GM19463 (cell line): ENCODE results near the gene SLC6A7.

Experiments
- ATAC-seq: cut with Tn5 transposase; IDR thresholded peaks from one replicate; pipeline ENCODE4 v1.9.1; 2021; ENCODE audit warnings: mild to moderate bottlenecking, moderate library complexity; ENCODE audit not compliant: unreplicated experiment

SLC6A7 gene

GRCh38 chr5:150189326-150189725, 536 bp upstream of the SLC6A7 start:
- no peak for ATAC-seq

- no peak for ATAC-seq
These were observed 679 bp downstream of the SLC6A7 start for GRCh38 chr5:150190503-150190979.

GRCh38 chr5:150190987-150191386, 1.1 kb downstream of the SLC6A7 start:
- no peak for ATAC-seq

- ATAC-seq, result no peak
These were observed 2.6 kb downstream of the SLC6A7 start for GRCh38 chr5:150192462-150192861.

DNA sequence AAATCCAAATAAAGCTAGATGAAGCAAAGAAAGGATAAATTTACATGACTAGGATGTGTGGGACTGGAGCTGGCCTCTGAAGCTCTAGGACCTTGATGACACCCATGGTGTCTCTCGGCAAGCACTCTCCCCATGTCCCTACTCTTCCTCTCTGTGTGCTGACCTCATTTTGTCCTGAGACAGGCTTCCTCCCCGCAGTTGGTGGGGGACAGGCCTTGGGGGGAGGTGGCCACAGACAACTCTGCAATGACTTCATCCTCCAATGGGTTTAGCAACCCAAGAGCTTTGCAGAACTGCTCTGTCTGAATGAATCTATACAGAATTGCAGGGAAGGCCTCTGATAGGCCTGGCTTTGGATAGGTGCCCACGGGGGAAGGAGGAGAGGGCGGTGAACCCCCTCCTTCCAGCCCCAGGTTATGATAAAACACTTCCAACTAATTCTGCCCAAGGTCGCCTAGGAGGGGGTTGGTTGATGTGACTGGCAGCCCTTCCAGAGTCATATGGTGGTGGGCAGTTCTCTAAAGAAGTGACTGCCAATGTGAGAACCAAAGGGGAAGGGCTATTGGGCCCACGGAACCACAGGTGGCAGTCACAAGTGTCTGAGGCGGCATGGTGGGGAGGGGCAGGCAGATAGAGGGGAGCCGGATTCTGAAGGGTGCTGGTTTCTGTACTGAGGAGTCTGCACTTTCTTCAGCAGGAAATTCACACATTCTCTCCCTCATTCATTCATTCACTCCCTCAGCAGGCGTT, 6.0 kb downstream of the SLC6A7 start:
- ATAC-seq, result no peak

DNA sequence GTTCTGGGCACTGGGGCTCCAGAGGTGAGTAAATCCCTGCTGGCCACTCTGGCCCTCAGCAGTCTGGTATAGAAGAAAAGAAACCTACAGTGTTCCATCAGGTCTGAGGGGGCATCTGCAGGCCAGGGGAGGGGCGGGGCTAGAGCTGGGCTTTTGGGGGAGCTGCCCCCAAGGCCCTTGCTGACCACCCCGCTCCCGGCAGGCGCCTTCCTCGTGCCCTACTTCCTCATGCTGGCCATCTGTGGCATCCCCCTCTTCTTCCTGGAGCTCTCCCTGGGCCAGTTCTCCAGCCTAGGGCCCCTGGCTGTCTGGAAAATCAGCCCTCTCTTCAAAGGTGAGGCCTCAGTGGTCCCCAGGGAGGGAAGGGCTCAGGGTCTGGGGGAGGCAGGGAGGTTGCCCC, 6.7 kb downstream of the SLC6A7 start:
- no peak for ATAC-seq

DNA sequence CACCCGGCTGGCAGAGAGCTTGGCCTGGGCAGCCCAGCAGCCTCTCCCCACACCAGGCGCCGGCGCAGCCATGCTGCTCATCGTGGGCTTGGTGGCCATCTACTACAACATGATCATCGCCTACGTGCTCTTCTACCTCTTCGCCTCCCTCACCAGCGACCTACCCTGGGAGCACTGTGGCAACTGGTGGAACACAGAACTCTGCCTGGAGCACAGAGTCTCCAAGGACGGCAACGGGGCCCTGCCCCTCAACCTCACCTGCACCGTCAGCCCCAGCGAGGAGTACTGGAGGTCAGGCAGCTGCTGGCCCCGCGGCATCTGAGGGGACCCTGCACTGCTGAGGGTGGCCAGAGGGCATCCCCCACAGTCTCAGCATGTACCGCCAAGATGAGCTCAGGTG, 7.1 kb downstream of the SLC6A7 start:
- ATAC-seq, result no peak

DNA sequence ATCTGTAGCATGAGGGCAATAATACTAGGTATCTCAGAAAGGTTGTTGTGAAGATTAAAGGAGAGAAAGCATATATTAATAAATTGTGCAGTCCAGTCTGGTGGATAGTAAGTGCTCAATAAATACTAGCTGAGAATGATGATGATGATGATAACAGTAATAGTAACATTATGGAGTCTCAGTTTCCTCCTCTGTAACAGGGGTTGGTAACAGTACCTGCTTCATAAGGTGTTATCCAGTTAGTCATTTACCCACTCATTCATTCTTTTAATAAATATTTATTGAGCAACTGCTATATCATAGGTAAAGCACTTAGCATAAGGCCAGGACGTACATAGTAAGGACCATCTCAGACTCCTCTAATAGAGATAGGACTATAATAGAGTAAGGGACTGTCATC, 7.6 kb downstream of the SLC6A7 start:
- ATAC-seq, result no peak

- no peak for ATAC-seq
These were observed 12.6 kb downstream of the SLC6A7 start for GRCh38 chr5:150202501-150202900.

DNA sequence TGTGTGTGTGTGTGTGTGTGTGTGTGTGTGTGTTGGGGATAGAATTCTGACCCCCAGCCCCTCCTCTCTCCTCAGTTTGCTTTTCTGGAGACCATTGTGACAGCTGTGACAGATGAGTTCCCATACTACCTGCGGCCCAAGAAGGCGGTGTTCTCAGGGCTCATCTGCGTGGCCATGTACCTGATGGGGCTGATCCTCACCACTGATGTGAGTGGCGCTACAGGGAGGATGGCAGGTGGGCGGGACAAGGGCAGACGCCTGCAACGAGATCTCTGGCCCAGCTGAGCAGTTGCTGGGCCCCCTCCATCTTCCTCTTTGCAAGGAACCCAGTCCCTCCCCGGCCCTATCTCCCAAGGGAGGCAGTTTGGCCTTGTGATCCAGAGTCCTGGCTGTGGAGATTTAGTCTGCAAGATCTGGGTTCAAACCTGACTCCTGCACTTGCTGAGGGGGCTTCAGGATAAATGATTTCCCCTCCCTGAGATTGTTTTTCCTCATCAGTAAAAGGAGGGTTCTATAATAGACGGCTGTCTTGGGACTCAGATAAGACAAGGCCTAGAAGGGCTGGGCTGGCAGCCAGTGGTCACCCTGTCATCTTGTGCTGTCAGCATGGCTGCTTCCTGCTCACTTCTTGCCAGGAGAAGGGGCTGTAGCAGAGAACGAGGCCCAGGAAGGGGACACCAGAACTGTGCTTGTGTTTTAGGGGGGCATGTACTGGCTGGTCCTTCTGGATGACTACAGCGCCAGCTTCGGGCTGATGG, 14.1 kb downstream of the SLC6A7 start:
- ATAC-seq, result no peak

- no peak for ATAC-seq
These were observed 14.7 kb downstream of the SLC6A7 start for GRCh38 chr5:150204590-150204960.

- ATAC-seq, result no peak
These were observed 16.4 kb downstream of the SLC6A7 start for GRCh38 chr5:150206098-150206778.

DNA sequence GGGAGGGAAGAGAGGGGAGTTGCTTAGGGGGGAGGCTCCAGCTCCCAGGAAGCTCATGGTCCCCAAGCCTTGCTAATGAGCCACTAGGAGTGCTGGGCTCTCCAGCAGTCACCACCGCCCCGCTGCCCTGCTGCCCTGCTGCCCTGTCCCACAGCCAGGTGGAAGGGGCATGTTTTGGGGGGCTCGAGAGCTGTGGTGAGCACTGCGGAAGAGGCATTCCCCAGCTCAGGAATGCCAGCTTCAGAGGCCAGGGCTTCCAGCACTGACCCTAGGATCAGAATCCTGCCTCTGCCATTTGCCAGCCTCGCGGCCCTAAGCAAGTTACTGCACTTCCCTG, 16.9 kb downstream of the SLC6A7 start:
- no peak for ATAC-seq

GRCh38 chr5:150208187-150209098, 18.6 kb downstream of the SLC6A7 start:
- ATAC-seq, result no peak

GRCh38 chr5:150209099-150209635, 19.3 kb downstream of the SLC6A7 start:
- no peak for ATAC-seq

DNA sequence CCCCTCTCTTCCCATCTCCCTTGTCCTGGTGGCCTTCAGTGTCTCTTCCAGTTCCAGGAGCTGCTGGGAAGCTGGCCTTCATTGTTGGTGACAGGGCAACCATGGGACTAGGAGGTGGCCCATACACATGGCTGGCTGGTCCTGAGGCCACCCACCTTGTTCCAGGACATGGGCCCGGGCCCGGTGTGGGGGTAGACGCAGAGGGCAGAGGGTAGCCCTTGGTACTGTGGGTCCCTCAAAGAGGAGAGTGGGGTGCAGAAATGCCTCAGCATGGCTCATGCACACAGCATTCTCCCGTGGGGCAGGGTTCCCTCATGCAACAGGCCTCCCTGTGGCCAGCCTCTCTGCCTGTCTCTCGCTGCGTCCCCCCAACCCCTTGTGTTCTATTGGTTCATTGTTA, 20.8 kb downstream of the SLC6A7 start:
- no peak for ATAC-seq

DNA sequence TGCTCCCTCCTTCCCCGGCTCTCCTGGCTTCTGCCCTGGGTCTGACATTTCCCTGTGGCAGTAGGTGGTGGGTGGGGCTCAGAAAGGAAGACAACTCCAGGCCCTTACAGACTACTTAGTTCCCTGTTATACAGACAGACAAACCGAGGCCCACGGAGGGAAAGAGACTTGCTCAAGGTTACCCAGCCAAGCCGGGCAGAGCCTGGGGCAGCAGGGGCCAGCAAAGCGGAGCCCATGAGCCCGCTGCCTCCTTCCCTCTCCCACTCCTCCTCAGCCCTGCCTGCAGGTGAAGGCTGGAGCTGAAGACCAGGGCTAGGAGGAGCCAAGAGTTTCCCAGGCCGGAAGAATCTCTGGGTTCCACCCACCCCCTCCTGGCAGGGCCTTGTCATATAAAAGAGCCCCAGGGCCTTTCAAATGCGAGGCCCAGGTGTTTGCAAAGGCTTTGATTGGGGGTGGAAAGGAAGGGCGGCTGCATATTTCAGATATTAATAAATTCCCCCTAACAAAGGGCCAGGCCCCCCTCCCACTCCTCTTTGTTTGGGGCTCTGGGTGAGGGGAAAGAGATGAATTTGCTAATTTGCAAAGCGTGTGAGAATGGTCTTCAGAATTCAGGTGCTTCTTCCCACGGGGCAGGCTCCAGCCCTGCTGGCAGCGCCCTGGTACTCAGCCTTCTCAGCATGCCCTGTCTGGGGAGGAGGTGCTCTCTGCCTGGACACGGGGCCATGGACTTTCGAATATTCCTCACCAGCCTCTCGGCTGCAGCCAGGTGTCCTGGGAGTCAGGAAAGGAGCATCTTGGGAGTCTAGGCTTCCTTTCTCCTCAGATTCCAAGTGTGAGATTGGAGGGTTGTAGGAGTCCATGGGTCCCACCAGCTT, 21.5 kb downstream of the SLC6A7 start:
- no peak for ATAC-seq

DNA sequence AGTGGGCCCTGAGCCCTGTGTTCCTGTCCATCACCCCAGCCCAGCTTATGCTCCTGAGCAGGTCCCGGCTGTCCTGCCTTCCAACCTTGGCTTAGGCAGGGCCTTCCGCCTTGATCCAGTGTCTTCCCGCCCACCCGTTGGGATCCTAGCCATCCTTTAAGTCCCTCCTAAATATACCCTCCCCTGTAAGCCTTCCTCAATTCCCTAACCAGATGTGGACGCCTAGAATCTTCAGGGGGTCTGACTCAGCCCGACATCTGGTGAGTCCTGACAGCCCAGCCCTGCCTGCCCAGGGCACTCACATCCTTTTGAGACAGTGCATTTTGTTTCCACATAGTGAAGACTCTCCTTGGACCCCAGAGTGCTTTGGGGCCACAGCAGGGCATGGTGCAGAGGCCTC, 23.7 kb downstream of the SLC6A7 start:
- ATAC-seq, result no peak

GRCh38 chr5:150214289-150214688, 24.4 kb downstream of the SLC6A7 start:
- no peak for ATAC-seq
